NCI-H1417 treated with DMSO at 0.1 percent for 48 hours (cell line): Measurements from ENCODE around the gene IFT122.
"Not testable (repeated sequence)": the region's sequence is repeated elsewhere in the genome, so short reads cannot be mapped to it uniquely, and the experiment has no call there.

Experiments used
- DNase-seq: peaks from one replicate; lab custom pipeline; 2025; lab: John Stamatoyannopoulos, UW

Gene IFT122

GRCh38 chr3:129473067-129473768 is 33.2 kb downstream of the IFT122 start:
- DNase-seq, result no peak

- no peak for DNase-seq
Observed at GRCh38 chr3:129473769-129474152, 33.7 kb downstream of the IFT122 start.

GRCh38 chr3:129474984-129475804 is 35.2 kb downstream of the IFT122 start:
- no peak for DNase-seq

- DNase-seq, result no peak
Observed at GRCh38 chr3:129475863-129476262, 35.8 kb downstream of the IFT122 start.

GRCh38 chr3:129476586-129476985 is 36.6 kb downstream of the IFT122 start:
- no peak for DNase-seq

- DNase-seq, result not testable (repeated sequence)
Observed at GRCh38 chr3:129481225-129481765, 41.3 kb downstream of the IFT122 start.

GRCh38 chr3:129481766-129482332 is 41.8 kb downstream of the IFT122 start:
- DNase-seq, result no peak

GRCh38 chr3:129482721-129483120 is 42.7 kb downstream of the IFT122 start:
- DNase-seq, result no peak

GRCh38 chr3:129483870-129484269 is 43.8 kb downstream of the IFT122 start:
- DNase-seq, result no peak

- not testable (repeated sequence) for DNase-seq
Observed at GRCh38 chr3:129485146-129485545, 45.1 kb downstream of the IFT122 start.

- no peak for DNase-seq
Observed at GRCh38 chr3:129485721-129486663, 46.0 kb downstream of the IFT122 start.

- DNase-seq, result no peak
Observed at GRCh38 chr3:129486664-129487035, 46.6 kb downstream of the IFT122 start.

GRCh38 chr3:129487183-129487867 is 47.3 kb downstream of the IFT122 start:
- DNase-seq, result no peak

- DNase-seq, result not testable (repeated sequence)
Observed at GRCh38 chr3:129487868-129488335, 47.9 kb downstream of the IFT122 start.

GRCh38 chr3:129489258-129489657 is 49.2 kb downstream of the IFT122 start:
- not testable (repeated sequence) for DNase-seq

GRCh38 chr3:129490273-129490675 is 50.2 kb downstream of the IFT122 start:
- DNase-seq, result peak; percentile 73

- not testable (repeated sequence) for DNase-seq
Observed at GRCh38 chr3:129491077-129491476, 51.1 kb downstream of the IFT122 start.

GRCh38 chr3:129491794-129492193 is 51.8 kb downstream of the IFT122 start:
- DNase-seq, result no peak

- no peak for DNase-seq
Observed at GRCh38 chr3:129492691-129493090, 52.7 kb downstream of the IFT122 start.

GRCh38 chr3:129493206-129493605 is 53.2 kb downstream of the IFT122 start:
- no peak for DNase-seq

GRCh38 chr3:129494499-129494898 is 54.5 kb downstream of the IFT122 start:
- DNase-seq, result not testable (repeated sequence)
